HG02798 (cell line): ENCODE results near the gene SACM1L.
"Not testable (repeated sequence)": the region's sequence is repeated elsewhere in the genome, so short reads cannot be mapped to it uniquely, and the experiment has no call there.

Experiments used
- ATAC-seq: cut with Tn5 transposase; IDR thresholded peaks from one replicate; pipeline ENCODE4 v1.9.1; 2021; ENCODE audit warnings: mild to moderate bottlenecking; ENCODE audit not compliant: unreplicated experiment, poor library complexity

The SACM1L gene

DNA sequence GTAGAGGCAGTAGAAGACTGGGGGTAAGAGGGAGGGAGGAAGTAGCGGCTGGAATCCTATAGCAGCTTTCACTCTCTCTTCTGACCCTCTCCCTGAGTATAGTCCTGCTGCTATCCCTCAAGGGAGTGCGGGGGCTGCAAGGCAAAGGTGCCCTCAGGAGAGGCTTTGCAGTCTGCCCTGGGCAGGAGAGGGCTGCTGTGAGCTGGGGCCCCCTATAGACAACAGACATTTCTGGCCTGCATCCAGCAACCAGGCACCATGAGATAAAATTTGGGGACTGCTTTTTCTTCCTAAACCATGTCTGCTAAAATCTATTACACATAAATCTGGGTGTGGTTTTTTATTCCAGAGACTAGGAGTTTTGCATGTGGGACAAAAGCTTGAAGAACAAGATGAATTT is 48.0 kb downstream of the SACM1L start:
- no peak for ATAC-seq

DNA sequence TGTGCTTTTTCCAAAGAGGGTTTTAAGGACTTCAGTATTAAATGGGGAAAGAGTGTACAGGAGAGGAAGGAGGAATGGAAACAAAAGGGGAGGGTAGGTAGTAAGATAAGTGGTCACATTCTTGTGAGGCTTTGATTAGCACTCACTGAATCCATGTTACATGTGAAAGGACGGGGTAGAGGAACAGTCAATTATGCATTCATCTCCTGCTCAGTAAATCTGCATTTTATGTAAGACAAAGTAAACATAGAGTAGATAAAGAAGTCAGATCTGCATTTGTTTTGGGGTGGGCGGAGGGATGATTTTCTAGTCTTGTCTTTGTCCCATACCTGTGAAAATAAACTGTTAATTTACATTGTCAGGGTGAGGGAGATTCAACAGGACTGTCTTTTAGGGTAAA is 50.8 kb downstream of the SACM1L start:
- ATAC-seq, result no peak

DNA sequence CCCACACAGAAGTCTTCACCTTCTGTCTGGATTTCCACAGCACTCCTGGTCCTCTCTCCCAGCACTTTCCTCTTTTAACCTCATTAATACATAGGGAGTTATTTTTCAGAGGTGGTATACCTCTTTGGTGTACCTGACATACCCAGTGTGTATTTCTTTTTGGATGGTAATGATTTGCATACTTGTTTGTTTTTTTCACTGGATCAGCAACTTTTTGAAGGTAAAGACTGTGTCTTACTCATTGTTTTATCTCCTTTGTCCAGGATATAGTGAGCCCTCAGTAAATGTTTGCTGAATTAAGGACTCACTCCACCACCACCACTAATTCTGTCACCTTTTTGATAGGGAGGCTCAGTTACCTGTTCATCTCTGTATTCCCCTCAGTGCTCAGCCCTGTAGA is 52.1 kb downstream of the SACM1L start:
- no peak for ATAC-seq

DNA sequence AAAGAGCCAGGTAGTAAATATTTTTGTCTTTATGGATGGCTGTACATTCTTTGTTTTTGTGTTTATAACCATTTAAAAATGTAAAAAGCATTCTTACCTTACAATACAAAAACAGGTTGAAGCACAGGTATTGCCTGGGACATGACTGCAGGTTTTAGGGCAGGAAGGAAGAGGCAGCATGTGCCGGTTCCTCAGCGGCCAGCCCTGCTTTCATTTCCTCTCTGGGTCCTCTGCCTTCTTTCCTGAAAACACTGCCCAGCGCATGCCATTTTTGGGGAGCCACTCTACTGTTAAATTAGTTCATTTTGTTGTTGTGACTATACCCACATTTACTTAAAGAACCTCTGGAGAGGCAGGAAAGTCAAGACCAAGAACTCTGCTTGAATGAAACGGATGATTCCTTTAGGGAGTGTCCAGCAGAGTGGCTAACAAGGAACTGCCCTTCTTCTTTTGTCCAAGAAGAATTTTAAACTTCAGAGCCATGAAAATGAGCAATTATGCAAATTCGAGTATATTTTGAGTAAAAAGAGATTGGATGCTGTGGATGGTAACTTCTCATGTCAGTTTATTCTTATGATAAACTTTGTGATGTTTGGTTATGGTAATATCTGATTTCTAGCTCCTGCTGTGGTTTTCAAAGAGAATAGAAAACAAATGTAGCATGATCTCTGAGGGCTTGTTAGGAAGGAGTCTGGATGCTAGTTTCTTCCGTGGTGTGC is 52.7 kb downstream of the SACM1L start:
- no peak for ATAC-seq

DNA sequence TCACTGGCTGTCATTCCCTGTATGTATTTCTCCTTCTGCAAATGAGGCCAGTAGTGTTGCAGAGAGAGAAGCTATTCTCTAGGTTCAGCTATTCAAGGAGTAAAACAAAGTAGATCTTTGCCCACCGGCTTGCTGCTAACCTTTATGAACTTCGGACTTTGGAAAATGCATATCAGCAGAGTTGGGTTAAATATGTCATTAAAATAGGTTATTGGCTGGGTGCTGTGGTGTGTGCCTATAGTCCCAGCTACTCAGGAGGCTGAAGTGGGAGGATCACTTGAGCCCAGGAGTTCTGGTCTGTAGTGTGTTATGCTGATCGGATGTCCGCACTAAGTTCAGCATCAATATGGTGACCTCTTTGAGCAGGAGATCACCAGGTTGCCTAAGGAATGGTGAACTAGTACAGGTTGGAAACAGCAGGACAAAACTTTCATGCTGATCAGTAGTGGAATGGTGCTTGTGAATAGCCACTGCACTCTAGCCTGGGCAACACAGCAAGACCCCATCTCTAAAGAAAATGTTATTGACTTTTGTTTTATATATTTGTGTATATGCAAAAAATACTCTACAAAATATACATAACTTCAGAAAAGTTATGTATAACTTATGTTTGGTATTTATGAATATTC is 53.4 kb downstream of the SACM1L start:
- no peak for ATAC-seq

DNA sequence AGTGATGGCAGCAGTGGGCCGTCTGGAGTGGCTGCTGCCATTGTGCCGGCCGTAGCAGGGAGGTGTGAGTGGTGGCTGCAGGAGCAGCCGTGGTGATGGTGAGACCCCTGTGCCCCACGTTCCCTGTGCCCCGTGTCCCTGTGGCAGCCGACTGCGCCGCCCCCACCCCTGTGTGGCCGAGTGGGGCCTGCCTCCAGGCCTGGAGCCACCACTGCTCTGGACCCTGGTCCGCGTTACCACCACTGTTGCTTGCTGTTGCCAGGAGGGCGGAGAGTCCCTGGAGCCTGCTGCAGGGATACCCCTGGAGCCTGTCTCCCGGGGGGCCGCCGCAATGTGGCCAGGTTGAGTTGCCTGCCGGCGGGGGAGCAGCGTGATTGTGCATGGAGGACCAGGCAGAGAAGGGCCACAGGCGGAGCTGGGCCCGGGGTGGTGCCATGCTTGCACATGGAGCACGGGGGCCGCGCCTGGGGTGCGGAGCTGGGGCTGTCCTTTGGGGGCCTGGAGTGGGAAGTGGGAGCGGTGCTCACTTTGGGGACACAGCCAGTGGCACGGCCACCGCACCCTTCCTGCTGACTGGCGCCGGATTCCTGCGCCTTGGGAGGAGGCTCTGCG is 57.1 kb downstream of the SACM1L start:
- no peak for ATAC-seq

DNA sequence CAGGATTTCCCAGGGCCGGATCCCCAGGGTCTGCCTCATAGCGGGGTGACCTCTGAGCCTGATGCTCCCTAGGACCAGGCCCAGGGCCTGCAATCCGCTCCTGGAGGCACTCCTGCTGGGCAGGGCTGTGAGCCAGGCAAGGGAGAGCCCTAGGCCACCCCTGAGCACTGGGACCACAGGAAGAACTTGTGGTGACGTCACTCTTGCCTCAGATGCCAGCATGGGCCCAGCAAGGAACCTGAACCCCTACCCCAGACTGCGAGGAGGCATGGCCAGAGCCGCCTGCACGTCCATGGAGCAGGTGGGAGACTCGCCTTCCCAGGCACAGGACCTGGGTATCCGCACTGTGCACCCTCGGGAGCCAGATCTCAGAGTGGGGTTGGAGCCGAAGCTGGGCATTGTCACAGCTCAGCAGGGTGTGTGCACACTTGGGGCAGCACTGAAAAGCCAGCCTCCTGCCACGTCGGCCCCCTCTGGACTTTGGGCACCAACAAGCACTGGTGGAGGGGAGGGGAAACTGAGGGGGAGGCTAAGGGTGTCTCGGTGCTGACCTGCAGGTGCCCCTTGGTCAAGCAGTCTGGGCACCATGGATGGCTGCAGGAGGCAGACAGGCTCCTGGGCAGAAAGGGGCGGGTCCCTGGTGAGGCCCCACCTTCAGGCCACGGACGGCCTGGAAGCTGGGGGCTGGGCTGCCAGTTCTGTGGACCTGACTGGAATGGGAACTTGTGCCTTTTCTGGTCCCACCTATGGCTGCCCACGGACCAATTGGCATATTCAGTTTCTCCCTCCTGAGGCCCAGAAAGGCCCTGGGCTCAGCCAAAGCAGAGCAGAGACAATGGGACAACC is 57.8 kb downstream of the SACM1L start:
- no peak for ATAC-seq

DNA sequence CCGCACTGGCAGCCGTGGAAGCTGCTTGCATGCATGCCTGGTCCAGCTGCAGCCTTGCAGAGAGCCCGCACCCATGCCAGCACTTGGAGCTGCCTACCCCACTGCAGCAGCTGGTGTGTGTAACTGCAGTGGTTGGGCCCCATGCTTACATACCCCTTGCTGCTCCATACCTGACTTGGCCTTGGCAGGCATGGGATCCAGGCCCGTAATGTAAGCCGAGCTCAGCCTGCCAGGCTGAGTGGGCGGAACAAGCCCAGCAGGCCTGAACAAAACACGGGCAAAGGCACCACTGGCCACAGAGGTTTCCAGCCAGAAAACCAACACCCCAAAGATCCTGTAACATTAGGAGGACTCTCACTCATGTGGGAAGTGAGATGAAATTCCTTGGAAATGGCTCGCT is 58.9 kb downstream of the SACM1L start:
- no peak for ATAC-seq

DNA sequence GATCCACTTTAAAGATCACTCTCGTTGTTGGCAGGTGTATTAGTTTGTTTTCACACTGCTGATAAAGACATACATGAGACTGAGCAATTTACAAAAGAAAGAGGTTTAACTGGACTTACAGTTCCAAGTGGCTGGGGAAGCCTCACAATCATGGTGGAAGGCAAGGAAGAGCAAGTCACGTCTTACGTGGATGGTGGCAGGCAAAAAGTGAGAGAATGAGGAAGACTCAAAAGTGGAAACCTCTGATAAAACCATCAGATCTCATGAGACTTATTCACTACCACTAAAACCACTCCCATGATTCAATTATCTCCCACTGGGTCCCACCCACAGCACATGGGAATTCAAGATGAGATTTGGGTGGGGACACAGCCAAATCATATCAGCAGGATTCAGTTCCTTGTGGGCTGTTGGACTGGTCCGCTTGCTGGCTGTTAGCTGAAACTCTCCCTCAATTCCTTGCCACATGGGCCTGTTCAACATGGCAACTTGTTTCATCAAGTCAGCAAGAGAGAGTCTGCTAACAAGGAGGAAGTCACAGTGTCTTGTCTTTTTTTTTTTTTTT is 59.9 kb downstream of the SACM1L start:
- ATAC-seq, result not testable (repeated sequence)

DNA sequence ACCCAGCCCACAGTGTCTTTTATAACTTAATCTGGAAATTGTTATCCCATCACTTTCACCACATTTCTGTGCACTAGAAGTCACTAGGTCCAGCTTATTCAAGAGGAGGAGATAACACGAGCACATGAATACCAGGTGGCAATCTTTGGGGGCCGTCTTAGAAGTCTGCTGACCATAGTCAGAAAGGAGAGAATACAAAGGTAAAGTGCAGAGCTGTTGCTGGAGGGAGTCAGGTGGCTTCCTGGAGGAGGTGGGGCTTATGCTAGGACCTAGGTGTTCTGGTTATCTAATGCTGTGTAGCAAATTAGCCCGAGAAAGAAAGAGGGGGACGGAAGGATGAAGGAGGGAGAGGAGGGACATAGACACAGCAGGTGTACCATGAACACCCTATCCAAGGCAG is 60.7 kb downstream of the SACM1L start:
- ATAC-seq, result no peak

DNA sequence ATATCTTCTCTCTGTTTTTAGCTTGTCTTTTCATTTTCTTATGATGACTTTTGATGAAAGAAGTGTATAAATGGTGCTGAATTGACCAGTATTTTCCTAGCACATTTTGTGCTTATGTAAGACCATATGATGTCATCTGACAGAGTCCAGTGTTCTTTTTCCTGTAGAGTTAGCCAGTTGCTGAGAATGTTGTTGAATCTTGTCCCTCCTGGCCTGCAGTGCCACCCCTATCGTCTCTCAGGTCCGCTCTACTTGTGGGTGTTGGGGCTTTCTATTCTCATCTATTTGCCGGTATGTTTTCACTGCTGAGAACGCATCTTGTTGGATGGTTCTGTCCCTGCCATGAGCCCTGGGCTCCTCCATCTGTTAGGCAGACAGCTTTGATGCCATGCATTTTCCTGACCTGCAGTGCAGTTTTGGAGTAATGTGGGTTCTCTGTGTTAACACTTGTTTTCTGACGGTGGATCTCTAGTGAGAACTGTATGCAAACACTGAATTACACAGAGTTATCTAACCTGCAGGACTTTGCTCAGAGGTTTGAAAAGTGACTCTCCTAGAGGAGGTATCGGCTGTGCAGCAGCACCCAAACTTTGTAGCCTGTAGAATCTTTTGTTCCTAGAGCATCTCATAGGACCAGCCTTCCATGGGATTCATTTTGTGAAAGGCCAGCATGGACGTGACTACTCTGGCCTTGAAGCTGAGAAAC is 62.5 kb downstream of the SACM1L start:
- ATAC-seq, result no peak

DNA sequence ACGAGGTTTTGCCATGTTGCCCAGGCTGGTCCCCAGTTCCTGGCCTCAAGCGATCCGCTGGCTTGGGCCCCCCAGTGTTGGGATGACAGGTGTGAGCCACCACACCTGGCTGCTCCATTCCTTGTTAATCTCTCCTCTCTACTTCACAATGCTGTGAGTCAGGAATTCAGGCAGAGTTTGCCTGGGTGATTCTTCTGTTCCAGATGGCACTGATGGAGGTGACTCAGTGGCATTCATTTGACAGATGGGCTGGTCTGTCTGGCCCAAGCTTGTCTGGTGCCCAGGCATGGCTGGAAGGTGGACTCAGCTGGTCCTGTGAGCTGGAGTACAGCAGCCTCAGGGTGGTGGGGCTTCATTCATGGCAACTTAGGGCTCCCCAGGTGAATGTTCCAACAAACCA is 63.9 kb downstream of the SACM1L start:
- no peak for ATAC-seq

DNA sequence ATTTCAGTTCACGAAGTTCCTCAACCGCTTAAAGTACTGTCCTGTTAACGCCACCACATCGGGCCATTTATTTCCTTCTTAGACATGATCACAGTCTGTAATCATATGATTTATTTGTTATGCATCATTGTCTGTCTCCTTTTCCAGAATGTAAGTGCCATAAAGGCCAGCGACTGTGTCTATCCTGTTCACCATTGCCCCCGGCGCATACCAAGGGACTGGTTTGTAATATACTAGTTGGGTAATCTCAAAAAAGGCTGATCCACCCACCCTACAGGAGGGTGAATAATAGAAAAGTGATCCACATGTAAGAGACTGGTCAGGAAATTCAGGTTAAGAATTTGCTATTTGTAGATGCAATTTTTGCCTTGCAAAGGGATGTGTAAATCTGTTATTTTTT is 65.3 kb downstream of the SACM1L start:
- ATAC-seq, result no peak

DNA sequence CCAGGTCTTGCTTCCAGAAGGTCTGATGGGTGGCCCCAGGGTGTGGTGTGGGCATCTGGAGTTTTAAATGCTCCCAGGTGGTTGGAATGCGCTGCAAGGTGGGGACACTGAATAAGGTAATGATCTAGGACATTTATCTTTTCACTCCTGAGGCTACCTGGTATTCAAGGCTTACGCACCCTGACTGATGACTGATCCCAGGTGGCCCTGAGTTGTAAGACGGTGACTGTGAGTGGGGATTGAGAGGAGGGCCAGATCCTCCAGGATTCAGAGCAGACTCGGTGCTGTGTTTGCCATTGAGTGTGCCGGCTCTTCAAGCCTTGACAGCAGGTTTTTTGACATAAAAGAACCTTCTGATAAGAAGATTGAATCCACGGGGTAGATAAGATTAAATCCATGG is 66.9 kb downstream of the SACM1L start:
- no peak for ATAC-seq

DNA sequence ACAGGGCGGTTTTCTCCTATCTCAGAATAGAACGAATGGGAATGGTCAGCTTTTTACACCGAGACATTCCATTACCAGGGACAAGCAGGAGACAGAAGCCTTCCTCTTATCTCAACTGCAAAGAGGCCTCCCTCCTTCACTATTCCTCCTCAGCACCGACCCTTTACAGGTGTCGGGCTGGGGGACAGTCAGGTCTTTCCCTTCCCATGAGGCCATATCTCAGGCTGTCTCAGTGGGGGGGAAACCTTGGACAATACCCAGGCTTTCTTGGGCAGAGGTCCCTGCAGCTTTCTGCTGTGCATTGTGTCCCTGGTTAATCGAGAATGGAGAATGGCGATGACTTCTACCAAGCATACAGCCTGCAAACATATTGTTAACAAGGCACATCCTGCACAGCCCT is 67.9 kb downstream of the SACM1L start:
- not testable (repeated sequence) for ATAC-seq

DNA sequence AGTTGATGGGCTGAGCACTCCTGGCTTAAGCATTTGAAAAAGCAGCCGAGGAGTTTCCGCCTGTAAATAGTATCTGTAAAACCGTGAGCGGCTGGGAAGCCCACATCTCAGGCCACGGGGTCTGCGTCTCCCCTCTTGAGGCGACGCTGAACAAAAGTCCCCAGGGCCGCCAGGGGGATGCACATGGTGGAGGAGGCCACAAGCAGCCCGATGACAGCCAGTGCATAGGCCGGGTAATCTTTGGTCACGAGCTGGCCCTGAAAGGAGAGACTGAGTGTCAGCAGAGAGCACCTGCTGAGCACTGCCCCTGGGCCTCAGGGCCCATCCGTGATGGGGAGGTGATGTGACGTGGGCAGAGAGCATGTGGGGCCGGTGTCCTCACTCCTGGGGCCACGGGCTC is 69.7 kb downstream of the SACM1L start:
- no peak for ATAC-seq

DNA sequence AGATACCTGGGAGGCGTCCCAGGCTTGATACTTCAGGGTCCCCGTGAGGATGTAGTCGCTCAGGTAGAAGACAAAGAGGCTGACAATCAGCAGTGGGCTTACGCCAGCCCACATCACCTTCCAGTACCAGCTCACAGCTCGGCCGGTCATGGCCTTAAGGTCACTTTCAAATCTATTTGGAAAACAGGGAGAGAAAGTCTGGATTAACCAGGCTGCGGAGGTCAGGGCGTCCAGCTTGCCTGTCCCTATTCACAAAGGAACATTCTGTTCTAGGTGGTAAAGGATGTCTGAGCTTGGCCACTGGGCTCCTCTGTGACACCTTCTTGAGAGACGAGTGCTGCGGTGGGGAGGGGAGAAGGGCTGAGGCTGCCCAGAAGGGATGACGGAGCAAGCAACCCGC is 70.7 kb downstream of the SACM1L start:
- no peak for ATAC-seq

DNA sequence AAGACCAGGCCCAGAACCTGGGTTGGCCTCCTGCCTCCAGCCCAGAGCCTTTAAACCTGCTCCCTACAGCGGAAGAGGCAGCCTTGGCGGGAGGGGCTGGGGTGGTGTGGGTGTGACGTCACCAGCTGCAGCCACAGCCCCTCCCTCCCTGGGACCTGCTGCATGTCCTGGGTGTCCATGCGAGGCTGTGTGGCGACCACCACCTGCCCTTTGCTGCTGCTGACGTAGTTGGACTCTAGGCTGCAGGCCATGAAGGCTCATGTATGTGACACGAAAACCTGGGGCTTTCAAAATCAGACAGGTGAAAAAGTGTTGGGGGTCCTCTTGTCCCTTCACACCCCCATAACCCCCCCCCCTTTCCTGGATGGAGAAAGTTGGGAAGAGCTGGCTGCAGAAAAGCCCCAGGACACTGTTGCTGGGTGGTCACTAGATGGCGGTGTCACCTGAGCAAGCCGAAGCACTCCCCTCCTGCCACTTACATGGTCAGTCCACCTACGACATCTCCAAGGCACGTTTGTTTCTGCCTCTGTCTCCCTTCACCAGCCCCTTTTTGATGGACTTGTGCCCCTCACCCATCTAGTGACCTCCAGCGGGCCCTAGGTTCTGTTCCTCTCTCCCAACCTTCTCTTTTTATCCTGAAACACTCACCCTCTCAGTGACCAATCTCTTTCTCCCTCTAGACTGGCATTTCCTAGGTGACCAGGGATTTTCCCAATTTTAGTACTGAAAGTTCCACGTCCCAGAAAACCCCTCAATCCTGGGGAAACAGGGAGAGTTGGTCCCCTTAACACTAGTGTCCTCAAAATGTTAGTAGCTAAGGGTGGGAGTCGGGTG is 71.9 kb downstream of the SACM1L start:
- no peak for ATAC-seq

DNA sequence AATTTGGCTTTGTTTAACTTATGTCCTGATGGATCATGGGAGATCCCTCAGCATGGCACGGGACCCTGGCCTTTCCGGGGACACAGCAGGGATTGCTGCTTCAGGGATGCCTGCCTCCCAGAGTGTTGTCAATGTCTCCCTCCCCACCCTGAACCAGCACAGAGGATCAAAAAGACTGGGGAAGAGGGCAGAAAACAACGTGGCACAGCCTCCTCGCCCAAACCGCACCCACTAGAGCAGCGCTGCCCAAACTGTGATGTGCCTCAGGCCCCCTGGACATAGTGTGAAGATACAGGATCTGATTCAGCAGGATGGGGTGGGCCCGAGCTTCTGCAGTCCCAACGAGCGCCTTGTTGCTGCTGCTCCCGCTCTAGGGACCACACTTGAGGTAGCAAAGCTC is 72.6 kb downstream of the SACM1L start:
- no peak for ATAC-seq
